OCI-LY1 (cell line): ENCODE results near the gene KRT3.

Experiments
- H2AFZ ChIP-seq: fragments of 200-600 bp; sonication (generic), shearing (Covaris generic); 2 replicates; pipeline ENCODE4 v1.6.0; 2014; ENCODE audit warnings: antibody characterized with exemption, mild to moderate bottlenecking, low read length
- H3F3A ChIP-seq: fragments of 200-600 bp; sonication (generic), shearing (Covaris generic); 2 replicates; pipeline ENCODE4 v1.6.0; 2014; ENCODE audit warnings: mild to moderate bottlenecking, antibody characterized with exemption, low read length, moderate library complexity; ENCODE audit not compliant: insufficient read depth
- H3K27ac ChIP-seq: fragments of 200-600 bp; sonication (generic); 2 replicates; pipeline ENCODE4 v1.5.1; 2014; ENCODE audit warnings: low read length, mixed run types, mild to moderate bottlenecking, low read depth; ENCODE audit not compliant: poor library complexity, severe bottlenecking
- H3K27me3 ChIP-seq: fragments of 200-600 bp; sonication (generic); 2 replicates; pipeline ENCODE4 v1.6.0; 2014; ENCODE audit warnings: antibody characterized with exemption, mild to moderate bottlenecking, low read length, moderate library complexity; ENCODE audit not compliant: insufficient read depth
- H3K36me3 ChIP-seq: fragments of 200-600 bp; sonication (generic); 2 replicates; pipeline ENCODE4 v1.6.1; 2014; ENCODE audit warnings: mild to moderate bottlenecking, antibody characterized with exemption, low read length, moderate library complexity, mixed read lengths; ENCODE audit not compliant: insufficient read depth
- H3K4me1 ChIP-seq: fragments of 200-600 bp; sonication (generic); 2 replicates; pipeline ENCODE4 v1.5.1; 2014; ENCODE audit warnings: mild to moderate bottlenecking, low read length, moderate library complexity; ENCODE audit not compliant: insufficient read depth, severe bottlenecking
- H3K4me2 ChIP-seq: fragments of 200-600 bp; sonication (generic), shearing (Covaris generic); 2 replicates; pipeline ENCODE4 v1.6.1; 2014; ENCODE audit warnings: low read length
- H3K4me3 ChIP-seq: fragments of 200-600 bp; sonication (generic); 2 replicates; pipeline ENCODE4 v1.5.1; 2014; ENCODE audit warnings: low read length, low read depth, mild to moderate bottlenecking, mixed read lengths; ENCODE audit not compliant: poor library complexity, severe bottlenecking
- H3K79me2 ChIP-seq: fragments of 200-600 bp; shearing (Covaris generic); 2 replicates; pipeline ENCODE4 v1.6.1; 2016; ENCODE audit warnings: mixed run types, low read length, mixed read lengths; ENCODE audit not compliant: insufficient read depth
- H3K9ac ChIP-seq: fragments of 200-600 bp; sonication (generic), shearing (Covaris generic); 2 replicates; pipeline ENCODE4 v1.6.1; 2014; ENCODE audit warnings: mild to moderate bottlenecking, low read length, mixed read lengths
- H3K9me2 ChIP-seq: fragments of 200-600 bp; sonication (generic), shearing (Covaris generic); 2 replicates; pipeline ENCODE4 v1.6.1; 2014; ENCODE audit warnings: low read depth, mild to moderate bottlenecking, low read length, mixed read lengths
- H3K9me3 ChIP-seq: fragments of 200-600 bp; shearing (Covaris generic); 2 replicates; pipeline ENCODE4 v1.6.1; 2014; ENCODE audit warnings: low read length, mixed read lengths
- H4K20me1 ChIP-seq: fragments of 200-600 bp; sonication (generic), shearing (Covaris generic); 2 replicates; pipeline ENCODE4 v1.6.0; 2016; ENCODE audit warnings: mild to moderate bottlenecking, low read length; ENCODE audit not compliant: insufficient read depth
- EZH2 ChIP-seq: fragments of 200-600 bp; sonication (generic), shearing (Covaris generic); IDR thresholded peaks from 2 replicates; pipeline ENCODE4 v1.8.0; 2017; ENCODE audit warnings: borderline replicate concordance, mixed run types, mild to moderate bottlenecking, antibody characterized with exemption, low read length, moderate library complexity, mixed read lengths
- TF ChIP-seq, protein P1 (sequence below): fragments of 200-600 bp; sonication (generic), shearing (Covaris generic); IDR thresholded peaks from 2 replicates; pipeline ENCODE4 v1.5.1; 2017; ENCODE audit warnings: mild to moderate bottlenecking, antibody characterized with exemption, low read length, moderate library complexity, mixed read lengths

KRT3 gene

GRCh38 chr12:52818887-52819420, 23.0 kb upstream of the KRT3 start:
- H3K27ac ChIP-seq = no peak overlapping the region
- no peaks in the 10 kb centered on the region for H3K36me3 ChIP-seq
- no peak overlapping the region for H2AFZ ChIP-seq
- H3K4me3 ChIP-seq = no peak overlapping the region
- H3K4me1 ChIP-seq = no peaks in the 10 kb centered on the region
- H3K4me2 ChIP-seq = no peak overlapping the region
- H3K9ac ChIP-seq = no peak overlapping the region
- H3K79me2 ChIP-seq = no peaks in the 10 kb centered on the region
- no peaks in the 10 kb centered on the region for H3K9me2 ChIP-seq
- H4K20me1 ChIP-seq = no peaks in the 10 kb centered on the region
- H3F3A ChIP-seq = no peaks in the 10 kb centered on the region
- peaks cover 5% of the 10 kb centered on the region; the same call in 1 of the 2 replicates for H3K27me3 ChIP-seq
- TF ChIP-seq, protein P1, sequence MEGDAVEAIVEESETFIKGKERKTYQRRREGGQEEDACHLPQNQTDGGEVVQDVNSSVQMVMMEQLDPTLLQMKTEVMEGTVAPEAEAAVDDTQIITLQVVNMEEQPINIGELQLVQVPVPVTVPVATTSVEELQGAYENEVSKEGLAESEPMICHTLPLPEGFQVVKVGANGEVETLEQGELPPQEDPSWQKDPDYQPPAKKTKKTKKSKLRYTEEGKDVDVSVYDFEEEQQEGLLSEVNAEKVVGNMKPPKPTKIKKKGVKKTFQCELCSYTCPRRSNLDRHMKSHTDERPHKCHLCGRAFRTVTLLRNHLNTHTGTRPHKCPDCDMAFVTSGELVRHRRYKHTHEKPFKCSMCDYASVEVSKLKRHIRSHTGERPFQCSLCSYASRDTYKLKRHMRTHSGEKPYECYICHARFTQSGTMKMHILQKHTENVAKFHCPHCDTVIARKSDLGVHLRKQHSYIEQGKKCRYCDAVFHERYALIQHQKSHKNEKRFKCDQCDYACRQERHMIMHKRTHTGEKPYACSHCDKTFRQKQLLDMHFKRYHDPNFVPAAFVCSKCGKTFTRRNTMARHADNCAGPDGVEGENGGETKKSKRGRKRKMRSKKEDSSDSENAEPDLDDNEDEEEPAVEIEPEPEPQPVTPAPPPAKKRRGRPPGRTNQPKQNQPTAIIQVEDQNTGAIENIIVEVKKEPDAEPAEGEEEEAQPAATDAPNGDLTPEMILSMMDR = no peak
- no peak for TF ChIP-seq EZH2
- no peaks in the 10 kb centered on the region for H3K9me3 ChIP-seq

GRCh38 chr12:52818388-52818787, 22.5 kb upstream of the KRT3 start:
- no peaks in the 10 kb centered on the region for H3K9me2 ChIP-seq
- no peak overlapping the region for H2AFZ ChIP-seq
- H4K20me1 ChIP-seq = no peaks in the 10 kb centered on the region
- no peak overlapping the region for H3K9ac ChIP-seq
- no peak overlapping the region for H3K4me2 ChIP-seq
- no peaks in the 10 kb centered on the region for H3K9me3 ChIP-seq
- H3K27ac ChIP-seq = no peak overlapping the region
- H3K4me1 ChIP-seq = no peaks in the 10 kb centered on the region
- no peaks in the 10 kb centered on the region for H3K79me2 ChIP-seq
- H3K27me3 ChIP-seq = peaks cover 5% of the 10 kb centered on the region; the same call in 1 of the 2 replicates
- H3K4me3 ChIP-seq = no peak overlapping the region
- TF ChIP-seq, protein P1 = no peak
- TF ChIP-seq EZH2 = no peak
- no peaks in the 10 kb centered on the region for H3F3A ChIP-seq
- no peaks in the 10 kb centered on the region for H3K36me3 ChIP-seq

GRCh38 chr12:52817699-52818238, 21.9 kb upstream of the KRT3 start:
- no peaks in the 10 kb centered on the region for H3F3A ChIP-seq
- H2AFZ ChIP-seq = no peak overlapping the region
- no peaks in the 10 kb centered on the region for H3K4me1 ChIP-seq
- H4K20me1 ChIP-seq = no peaks in the 10 kb centered on the region
- no peaks in the 10 kb centered on the region for H3K9me3 ChIP-seq
- H3K27me3 ChIP-seq = peaks cover 5% of the 10 kb centered on the region; the same call in 1 of the 2 replicates
- no peak overlapping the region for H3K27ac ChIP-seq
- no peak overlapping the region for H3K4me3 ChIP-seq
- no peaks in the 10 kb centered on the region for H3K9me2 ChIP-seq
- H3K36me3 ChIP-seq = no peaks in the 10 kb centered on the region
- H3K4me2 ChIP-seq = no peak overlapping the region
- H3K9ac ChIP-seq = no peak overlapping the region
- H3K79me2 ChIP-seq = no peaks in the 10 kb centered on the region
- TF ChIP-seq EZH2 = no peak
- TF ChIP-seq, protein P1 = no peak
